ENCODE data around the gene KIF26B.

KIF26B gene

GRCh38 chr1:245205864-245206263, 51.1 kb downstream of the KIF26B start:
- no peak for DNase-seq (ENCODE audit: low read depth in 3 of 3, low spot score in 1 of 3)

GRCh38 chr1:245207056-245207638, 52.4 kb downstream of the KIF26B start:
- DNase-seq (ENCODE audit: low read depth in 3 of 3, low spot score in 1 of 3): no peak

- no peak for DNase-seq (ENCODE audit: low read depth in 3 of 3, low spot score in 1 of 3)
These were observed 53.0 kb downstream of the KIF26B start for GRCh38 chr1:245207801-245208200.

GRCh38 chr1:245209658-245210435, 55.1 kb downstream of the KIF26B start:
- DNase-seq (ENCODE audit: low read depth in 3 of 3, low spot score in 1 of 3): no peak

- no peak for DNase-seq (ENCODE audit: low read depth in 3 of 3, low spot score in 1 of 3)
These were observed 56.4 kb downstream of the KIF26B start for GRCh38 chr1:245211035-245211749.

- DNase-seq (ENCODE audit: low read depth in 3 of 3, low spot score in 1 of 3): no peak
These were observed 57.0 kb downstream of the KIF26B start for GRCh38 chr1:245211761-245212160.

- DNase-seq (ENCODE audit: low read depth in 3 of 3, low spot score in 1 of 3): no peak
These were observed 57.5 kb downstream of the KIF26B start for GRCh38 chr1:245212221-245212710.

GRCh38 chr1:245213066-245213831, 58.5 kb downstream of the KIF26B start:
- DNase-seq (ENCODE audit: low read depth in 3 of 3, low spot score in 1 of 3): no peak

- DNase-seq (ENCODE audit: low read depth in 3 of 3, low spot score in 1 of 3): no peak
These were observed 60.3 kb downstream of the KIF26B start for GRCh38 chr1:245215071-245215470.

GRCh38 chr1:245216366-245217115, 61.8 kb downstream of the KIF26B start:
- no peak for DNase-seq (ENCODE audit: low read depth in 3 of 3, low spot score in 1 of 3)

GRCh38 chr1:245217853-245218608, 63.2 kb downstream of the KIF26B start:
- no peak for DNase-seq (ENCODE audit: low read depth in 3 of 3, low spot score in 1 of 3)

- DNase-seq (ENCODE audit: low read depth in 3 of 3, low spot score in 1 of 3): no peak
These were observed 65.7 kb downstream of the KIF26B start for GRCh38 chr1:245220381-245220985.

- DNase-seq (ENCODE audit: low read depth in 3 of 3, low spot score in 1 of 3): no peak
These were observed 67.0 kb downstream of the KIF26B start for GRCh38 chr1:245221805-245222204.

- DNase-seq (ENCODE audit: low read depth in 3 of 3, low spot score in 1 of 3): no peak
These were observed 68.3 kb downstream of the KIF26B start for GRCh38 chr1:245222931-245223595.

GRCh38 chr1:245225322-245226202, 70.8 kb downstream of the KIF26B start:
- DNase-seq (ENCODE audit: low read depth in 3 of 3, low spot score in 1 of 3): no peak

GRCh38 chr1:245226203-245226499, 71.4 kb downstream of the KIF26B start:
- no peak for DNase-seq (ENCODE audit: low read depth in 3 of 3, low spot score in 1 of 3)

GRCh38 chr1:245229051-245229450, 74.3 kb downstream of the KIF26B start:
- DNase-seq (ENCODE audit: low read depth in 3 of 3, low spot score in 1 of 3): no peak

GRCh38 chr1:245232931-245233330, 78.1 kb downstream of the KIF26B start:
- DNase-seq (ENCODE audit: low read depth in 3 of 3, low spot score in 1 of 3): no peak
